Ectodermal cell (in vitro differentiated cells): ENCODE data around the gene NAPA.

Experiments used
- H3K27ac ChIP-seq: 2 replicates; pipeline ENCODE4 v1.7.0; 2013; ENCODE audit warnings: mild to moderate bottlenecking, low read depth, low read length; ENCODE audit not compliant: insufficient read depth, poor library complexity, severe bottlenecking
- H3K27me3 ChIP-seq: 2 replicates; pipeline ENCODE4 v1.7.0; 2013; ENCODE audit warnings: mild to moderate bottlenecking, low read length; ENCODE audit not compliant: insufficient read depth, control insufficient read depth, poor library complexity, severe bottlenecking
- H3K36me3 ChIP-seq: one replicate; pipeline ENCODE4 v1.7.0; 2013; ENCODE audit warnings: low read length; ENCODE audit not compliant: control insufficient read depth, insufficient read depth
- H3K4me1 ChIP-seq: one replicate; pipeline ENCODE4 v1.7.0; 2013; ENCODE audit warnings: low read length; ENCODE audit not compliant: control insufficient read depth, insufficient read depth
- H3K4me3 ChIP-seq: 2 replicates; pipeline ENCODE4 v1.7.0; 2013; ENCODE audit warnings: low read depth, low read length, control low read depth; ENCODE audit not compliant: insufficient read depth
- H3K9me3 ChIP-seq: 2 replicates; pipeline ENCODE4 v1.7.0; 2013; ENCODE audit warnings: mild to moderate bottlenecking, low read length, moderate library complexity; ENCODE audit not compliant: control insufficient read depth
- WGBS, 2 experiments: methylation state at CpG; one replicate each; pipeline ENCODE4 v1.1.7; 2013; ENCODE audit warnings: missing lambda C conversion rate in 2 of 2; 5-methylcytosine and 5-hydroxymethylcytosine counted together

NAPA gene

GRCh38 chr19:47473336-47473735, 41.5 kb downstream of the NAPA start:
- Histone ChIP-seq H3K4me3 (no peak overlapping the region), H3K4me1 (peaks cover 32% of the 10 kb centered on the region), H3K9me3 (no peaks in the 10 kb centered on the region), H3K27me3 (peaks cover 20% of the 10 kb centered on the region), H3K36me3 (no peaks in the 10 kb centered on the region), H3K27ac (no peak overlapping the region)
- 81 to 83% methylated on average over 8 to 10 of the region's 10 CpGs for WGBS, 2 experiments

- Histone ChIP-seq H3K27me3 (peaks cover 20% of the 10 kb centered on the region), H3K27ac (no peak within 1 kb of the TSS), H3K4me1 (peaks cover 34% of the 10 kb centered on the region), H3K9me3 (no peaks in the 10 kb centered on the region), H3K36me3 (no peaks in the 10 kb centered on the region), H3K4me3 (peak within 1 kb of the TSS; percentile 51)
- 3 to 4% methylated on average over 28 of the region's 29 CpGs for WGBS, 2 experiments
Measured at GRCh38 chr19:47471733-47472457, 43.0 kb downstream of the NAPA start, which contains the start of gene SLC8A2. Gene SLC8A2, minus strand, starts transcription at chr19:47471893. Its CDS starts 5,490 bp downstream, at chr19:47466403.

GRCh38 chr19:47471381-47471732, 43.5 kb downstream of the NAPA start:
- H3K9me3 ChIP-seq: no peaks in the 10 kb centered on the region
- 2 to 3% methylated on average over 16 of the region's 16 CpGs for WGBS, 2 experiments
- no peak overlapping the region for H3K27ac ChIP-seq
- peaks cover 34% of the 10 kb centered on the region for H3K4me1 ChIP-seq
- H3K36me3 ChIP-seq: no peaks in the 10 kb centered on the region
- peak overlapping the region; percentile 51 for H3K4me3 ChIP-seq
- H3K27me3 ChIP-seq: peaks cover 20% of the 10 kb centered on the region

- no peaks in the 10 kb centered on the region for H3K9me3 ChIP-seq
- 24% methylated on average over 13 of the region's 13 CpGs for WGBS, 2 experiments
- H3K27ac ChIP-seq: no peak overlapping the region
- peaks cover 20% of the 10 kb centered on the region for H3K27me3 ChIP-seq
- no peaks in the 10 kb centered on the region for H3K36me3 ChIP-seq
- peaks cover 34% of the 10 kb centered on the region for H3K4me1 ChIP-seq
- peak overlapping the region; percentile 51 for H3K4me3 ChIP-seq
Measured at GRCh38 chr19:47470447-47471195, 44.2 kb downstream of the NAPA start.

GRCh38 chr19:47469719-47470118, 45.1 kb downstream of the NAPA start:
- WGBS, 2 experiments: 57 to 65% methylated on average over 12 of the region's 12 CpGs
- Histone ChIP-seq H3K4me3 (no peak overlapping the region), H3K27ac (no peak overlapping the region), H3K36me3 (no peaks in the 10 kb centered on the region), H3K4me1 (peaks cover 34% of the 10 kb centered on the region), H3K9me3 (no peaks in the 10 kb centered on the region), H3K27me3 (peaks cover 20% of the 10 kb centered on the region)

- Histone ChIP-seq H3K4me3 (no peak overlapping the region), H3K36me3 (no peaks in the 10 kb centered on the region), H3K4me1 (peaks cover 34% of the 10 kb centered on the region), H3K27me3 (peaks cover 20% of the 10 kb centered on the region), H3K27ac (no peak overlapping the region), H3K9me3 (no peaks in the 10 kb centered on the region)
- WGBS, 2 experiments: 42 to 44% methylated on average over 6 of the region's 6 CpGs
Measured at GRCh38 chr19:47469363-47469700, 45.5 kb downstream of the NAPA start.

GRCh38 chr19:47467914-47468313, 46.9 kb downstream of the NAPA start:
- Histone ChIP-seq H3K4me1 (peaks cover 34% of the 10 kb centered on the region), H3K27ac (no peak overlapping the region), H3K4me3 (no peak overlapping the region), H3K27me3 (peaks cover 20% of the 10 kb centered on the region), H3K36me3 (no peaks in the 10 kb centered on the region), H3K9me3 (no peaks in the 10 kb centered on the region)
- WGBS, 2 experiments: 64 to 67% methylated on average over 9 of the region's 9 CpGs

GRCh38 chr19:47465957-47466356, 48.9 kb downstream of the NAPA start:
- Histone ChIP-seq H3K36me3 (no peaks in the 10 kb centered on the region), H3K9me3 (no peaks in the 10 kb centered on the region), H3K27ac (no peak overlapping the region), H3K4me1 (peaks cover 28% of the 10 kb centered on the region), H3K4me3 (no peak overlapping the region), H3K27me3 (peaks cover 13% of the 10 kb centered on the region)
- WGBS, 2 experiments: 95% methylated on average over 27 of the region's 27 CpGs

GRCh38 chr19:47464675-47465419, 50.0 kb downstream of the NAPA start:
- H3K27ac ChIP-seq: no peak overlapping the region
- H3K4me3 ChIP-seq: no peak overlapping the region
- H3K4me1 ChIP-seq: peaks cover 17% of the 10 kb centered on the region
- 90 to 91% methylated on average over 10 of the region's 10 CpGs for WGBS, 2 experiments
- no peaks in the 10 kb centered on the region for H3K36me3 ChIP-seq
- H3K27me3 ChIP-seq: peaks cover 2% of the 10 kb centered on the region
- H3K9me3 ChIP-seq: no peaks in the 10 kb centered on the region

- Histone ChIP-seq H3K9me3 (no peaks in the 10 kb centered on the region), H3K36me3 (no peaks in the 10 kb centered on the region), H3K27me3 (no peaks in the 10 kb centered on the region), H3K27ac (no peak overlapping the region), H3K4me3 (no peak overlapping the region), H3K4me1 (no peaks in the 10 kb centered on the region)
- 84 to 96% methylated on average over 4 of the region's 5 CpGs for WGBS, 2 experiments
Measured at GRCh38 chr19:47461876-47462275, 53.0 kb downstream of the NAPA start.
